Body of pancreas (tissue), 4 donors: ENCODE data around the gene HOXA11.

Source experiments
- CTCF ChIP-seq, 7 experiments: fragments of 450-650 bp in 4 of 7; fragments of 200-600 bp in 3 of 7; sonication (generic) in 3 of 7; IDR thresholded peaks; one replicate each; pipeline ENCODE4 v1.5.1; 2016 to 2019; ENCODE audit warnings: antibody characterized with exemption in 7 of 7
- POLR2A ChIP-seq, 3 donors: fragments of 450-650 bp; IDR thresholded peaks; one replicate each; pipeline ENCODE4 v1.6.1; 2016; ENCODE audit warnings: antibody characterized with exemption in 3 of 3, mild to moderate bottlenecking in 2 of 3

- no peak for TF ChIP-seq CTCF (IDR thresholded peaks at IDR 0.05)
- no peak for TF ChIP-seq POLR2A (IDR thresholded peaks at IDR 0.05)
Observed at GRCh38 chr7:27143950-27144780, 40.9 kb downstream of the HOXA11 start.
